ENCODE results near the gene GPALPP1. TPM values are rescaled to one million over a fixed set of nuclear protein-coding genes. Genes with fewer than 3 reads are reported as not detected.

The GPALPP1 gene
- total and polyA plus RNA-seq, 2 donors (not counting 1 experiment from before 2014, with no cell fraction given) = 21.7 to 37.7 TPM

DNA sequence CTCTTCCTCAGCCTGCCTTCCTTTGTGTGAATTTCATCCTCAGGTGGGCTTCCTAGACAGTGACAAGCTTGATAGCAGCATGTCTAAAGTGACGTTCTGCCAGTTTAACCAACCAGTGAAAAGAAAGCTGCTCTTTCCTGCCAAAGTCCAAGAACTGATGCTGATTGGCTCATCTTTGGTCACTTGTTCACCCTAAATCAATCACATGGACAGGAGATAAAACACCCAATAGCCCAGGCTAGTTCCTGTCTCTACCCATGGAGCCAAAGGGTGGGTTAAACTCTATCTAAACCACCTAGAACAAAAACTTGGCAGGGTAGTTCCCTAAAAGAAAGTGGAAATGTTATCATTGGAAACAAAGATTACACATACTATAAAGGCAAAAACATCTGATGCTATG is 50.8 kb downstream of the GPALPP1 start:
- H4K20me1 ChIP-seq (ENCODE audit: control insufficient read depth, extremely low read depth, insufficient read depth, low read length) = no peaks in the 10 kb centered on the region
- DNase-seq (ENCODE audit: low read depth in 2 of 2) = no peak
- no peak overlapping the region for H3K27ac ChIP-seq (ENCODE audit: insufficient read depth, low read length)
- no peaks in the 10 kb centered on the region for H3K4me1 ChIP-seq (ENCODE audit: control insufficient read depth, extremely low read depth, insufficient read depth, low read length)
- H3K36me3 ChIP-seq (ENCODE audit: control insufficient read depth, insufficient read depth, low read length) = no peaks in the 10 kb centered on the region
- H3K79me2 ChIP-seq (ENCODE audit: control insufficient read depth, insufficient read depth, low read length) = no peaks in the 10 kb centered on the region
- H2AFZ ChIP-seq (ENCODE audit: low read length) = no peak overlapping the region
- no peak overlapping the region for H3K4me3 ChIP-seq (replicated peaks in 1 of 4; ENCODE audit: control extremely low read depth in 1 of 4, insufficient read depth in 1 of 4, low read depth in 3 of 4, low read length in 4 of 4)
- H3K4me2 ChIP-seq (ENCODE audit: extremely low read depth, insufficient read depth, low read length) = no peak overlapping the region
- no peaks in the 10 kb centered on the region for H3K27me3 ChIP-seq (ENCODE audit: control insufficient read depth, insufficient read depth, low read length)
- H3K9me3 ChIP-seq (ENCODE audit: control insufficient read depth, insufficient read depth, low read depth, low read length) = no peaks in the 10 kb centered on the region
- TF ChIP-seq, protein P1, sequence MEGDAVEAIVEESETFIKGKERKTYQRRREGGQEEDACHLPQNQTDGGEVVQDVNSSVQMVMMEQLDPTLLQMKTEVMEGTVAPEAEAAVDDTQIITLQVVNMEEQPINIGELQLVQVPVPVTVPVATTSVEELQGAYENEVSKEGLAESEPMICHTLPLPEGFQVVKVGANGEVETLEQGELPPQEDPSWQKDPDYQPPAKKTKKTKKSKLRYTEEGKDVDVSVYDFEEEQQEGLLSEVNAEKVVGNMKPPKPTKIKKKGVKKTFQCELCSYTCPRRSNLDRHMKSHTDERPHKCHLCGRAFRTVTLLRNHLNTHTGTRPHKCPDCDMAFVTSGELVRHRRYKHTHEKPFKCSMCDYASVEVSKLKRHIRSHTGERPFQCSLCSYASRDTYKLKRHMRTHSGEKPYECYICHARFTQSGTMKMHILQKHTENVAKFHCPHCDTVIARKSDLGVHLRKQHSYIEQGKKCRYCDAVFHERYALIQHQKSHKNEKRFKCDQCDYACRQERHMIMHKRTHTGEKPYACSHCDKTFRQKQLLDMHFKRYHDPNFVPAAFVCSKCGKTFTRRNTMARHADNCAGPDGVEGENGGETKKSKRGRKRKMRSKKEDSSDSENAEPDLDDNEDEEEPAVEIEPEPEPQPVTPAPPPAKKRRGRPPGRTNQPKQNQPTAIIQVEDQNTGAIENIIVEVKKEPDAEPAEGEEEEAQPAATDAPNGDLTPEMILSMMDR (conservative IDR thresholded peaks at IDR 0.05 in 1 of 2, IDR thresholded peaks at IDR 0.05 in 1 of 2; ENCODE audit: low read depth in 1 of 2, low read length in 2 of 2) = no peak
- TF ChIP-seq EZH2 (IDR thresholded peaks at IDR 0.05; ENCODE audit: low read length, missing control alignments) = no peak
- no peak overlapping the region for H3K9ac ChIP-seq (ENCODE audit: insufficient read depth, low read length)

DNA sequence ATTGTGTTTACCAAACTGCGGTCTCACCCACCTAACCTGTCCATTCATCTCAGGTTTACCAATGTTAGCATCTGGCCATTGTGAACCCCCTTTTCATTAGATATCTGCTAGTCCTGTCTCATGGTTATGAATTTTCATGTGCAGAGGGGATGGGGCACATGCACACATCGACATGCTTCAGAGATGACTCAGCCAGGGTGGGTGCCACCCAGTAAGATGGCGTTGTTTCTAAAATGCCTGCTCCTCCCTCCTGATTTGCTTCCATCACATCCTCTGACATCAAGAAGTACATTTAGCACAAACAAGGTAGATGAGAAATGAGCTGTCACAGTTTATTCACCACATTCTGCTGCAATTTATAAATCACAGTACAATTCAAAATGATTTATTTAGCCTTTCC is 51.3 kb downstream of the GPALPP1 start:
- H3K36me3 ChIP-seq (ENCODE audit: control insufficient read depth, insufficient read depth, low read length) = no peaks in the 10 kb centered on the region

DNA sequence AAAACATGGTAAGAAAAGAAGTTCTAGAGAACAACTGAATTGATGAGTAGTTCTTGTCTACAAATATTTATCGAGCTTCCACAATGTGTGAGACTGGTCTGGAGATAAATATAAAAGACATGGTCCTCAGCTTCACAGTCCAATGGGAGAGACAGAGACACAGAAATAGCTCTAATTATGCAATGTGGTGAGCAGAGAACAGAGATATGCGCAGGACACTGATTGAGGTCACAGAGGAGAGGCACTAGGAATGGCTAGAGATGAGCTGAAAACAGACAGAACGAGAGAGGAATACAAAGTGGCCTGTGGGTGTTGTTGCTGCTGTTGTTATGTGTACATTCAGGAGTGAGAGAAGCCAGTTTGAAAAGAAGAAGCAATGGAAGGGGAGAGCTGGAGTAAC is 53.2 kb downstream of the GPALPP1 start:
- Histone ChIP-seq H3K9me3 (ENCODE audit: control insufficient read depth, insufficient read depth, low read depth, low read length) (no peaks in the 10 kb centered on the region), H3K79me2 (ENCODE audit: control insufficient read depth, insufficient read depth, low read length) (no peaks in the 10 kb centered on the region), H3K4me1 (ENCODE audit: control insufficient read depth, extremely low read depth, insufficient read depth, low read length) (peaks cover 2% of the 10 kb centered on the region), H4K20me1 (ENCODE audit: control insufficient read depth, extremely low read depth, insufficient read depth, low read length) (no peaks in the 10 kb centered on the region), H3K36me3 (ENCODE audit: control insufficient read depth, insufficient read depth, low read length) (no peaks in the 10 kb centered on the region), H3K27me3 (ENCODE audit: control insufficient read depth, insufficient read depth, low read length) (no peaks in the 10 kb centered on the region), H3K9ac (ENCODE audit: insufficient read depth, low read length) (no peak overlapping the region), H2AFZ (ENCODE audit: low read length) (no peak overlapping the region), H3K4me3 (replicated peaks in 1 of 4; ENCODE audit: control extremely low read depth in 1 of 4, insufficient read depth in 1 of 4, low read depth in 3 of 4, low read length in 4 of 4) (no peak overlapping the region), H3K27ac (ENCODE audit: insufficient read depth, low read length) (no peak overlapping the region), H3K4me2 (ENCODE audit: extremely low read depth, insufficient read depth, low read length) (no peak overlapping the region)
- TF ChIP-seq, protein P1 (conservative IDR thresholded peaks at IDR 0.05 in 1 of 2, IDR thresholded peaks at IDR 0.05 in 1 of 2; ENCODE audit: low read depth in 1 of 2, low read length in 2 of 2) = no peak
- TF ChIP-seq EZH2 (IDR thresholded peaks at IDR 0.05; ENCODE audit: low read length, missing control alignments) = no peak
- peak in 1 of 2 donors; percentile 5 for DNase-seq (ENCODE audit: low read depth in 2 of 2)

More for the DNA sequence above, 51.3 kb downstream of the GPALPP1 start:
- H3K4me1 ChIP-seq (ENCODE audit: control insufficient read depth, extremely low read depth, insufficient read depth, low read length) = no peaks in the 10 kb centered on the region
- H3K4me2 ChIP-seq (ENCODE audit: extremely low read depth, insufficient read depth, low read length) = no peak overlapping the region
- no peak overlapping the region for H3K9ac ChIP-seq (ENCODE audit: insufficient read depth, low read length)
- no peaks in the 10 kb centered on the region for H3K79me2 ChIP-seq (ENCODE audit: control insufficient read depth, insufficient read depth, low read length)
- no peaks in the 10 kb centered on the region for H4K20me1 ChIP-seq (ENCODE audit: control insufficient read depth, extremely low read depth, insufficient read depth, low read length)
- H2AFZ ChIP-seq (ENCODE audit: low read length) = no peak overlapping the region
- no peaks in the 10 kb centered on the region for H3K27me3 ChIP-seq (ENCODE audit: control insufficient read depth, insufficient read depth, low read length)
- TF ChIP-seq, protein P1 (conservative IDR thresholded peaks at IDR 0.05 in 1 of 2, IDR thresholded peaks at IDR 0.05 in 1 of 2; ENCODE audit: low read depth in 1 of 2, low read length in 2 of 2) = no peak
- TF ChIP-seq EZH2 (IDR thresholded peaks at IDR 0.05; ENCODE audit: low read length, missing control alignments) = no peak
- H3K9me3 ChIP-seq (ENCODE audit: control insufficient read depth, insufficient read depth, low read depth, low read length) = no peaks in the 10 kb centered on the region
- H3K27ac ChIP-seq (ENCODE audit: insufficient read depth, low read length) = no peak overlapping the region
- no peak overlapping the region for H3K4me3 ChIP-seq (replicated peaks in 1 of 4; ENCODE audit: control extremely low read depth in 1 of 4, insufficient read depth in 1 of 4, low read depth in 3 of 4, low read length in 4 of 4)
- DNase-seq (ENCODE audit: low read depth in 2 of 2) = peak; percentile 22 to 33

All from fibroblast of lung (primary cell).